Vagina (tissue), 2 donors: Measurements from ENCODE around the gene TMTC2. TPM values are rescaled to one million over a fixed set of nuclear protein-coding genes. Genes with fewer than 3 reads are reported as not detected.

ENCODE experiments used
- DNase-seq, 2 donors: peaks; one replicate each; pipeline ENCODE4 v3.0.0-alpha.2; 2017; ENCODE audit errors: extremely low spot score in 2 of 2
- H3K27ac ChIP-seq: fragments of 200-600 bp; sonication (generic); one replicate; pipeline ENCODE4 v1.5.1; 2019
- H3K27me3 ChIP-seq: fragments of 200-600 bp; sonication (generic); one replicate; pipeline ENCODE4 v1.5.1; 2019
- H3K36me3 ChIP-seq, 2 donors: fragments of 200-600 bp; sonication (generic); one replicate each; pipeline ENCODE4 v1.5.1; 2017 to 2019
- H3K4me1 ChIP-seq: fragments of 200-600 bp; sonication (generic); one replicate; pipeline ENCODE4 v1.5.1; 2019
- H3K4me3 ChIP-seq, 2 donors: fragments of 200-600 bp; sonication (generic); 1 replicate in 1 of 2; 2 replicates in 1 of 2; pipeline ENCODE4 v1.5.1; 2016 to 2019
- H3K9me3 ChIP-seq: fragments of 200-600 bp; sonication (generic); one replicate; pipeline ENCODE4 v1.5.1; 2019
- POLR2A ChIP-seq, 2 donors: fragments of 450-650 bp; IDR thresholded peaks; one replicate each; pipeline ENCODE4 v1.6.1; 2017; ENCODE audit warnings: antibody characterized with exemption in 2 of 2, mild to moderate bottlenecking in 2 of 2, moderate library complexity in 2 of 2
- POLR2AphosphoS5 ChIP-seq, 2 donors: sonication (generic); formaldehyde crosslinking; IDR thresholded peaks; one replicate each; pipeline ENCODE4 v1.9.0; 2017; ENCODE audit warnings: antibody characterized with exemption in 2 of 2, mild to moderate bottlenecking in 2 of 2, low read depth in 1 of 2; ENCODE audit not compliant: insufficient read depth in 1 of 2
- intact Hi-C: fragments of 100-400 bp; cut with DNase I; formaldehyde crosslinking; loops from one replicate; pipeline ENCODE4 v1.15.1; 2023
- total RNA-seq: library from RNA; depleted of rRNA; stranded (reverse); fragments of >200 nt; gene quantifications from one replicate; pipeline ENCODE4 v1.2.3, GENCODE V29; 2016
- TF ChIP-seq, protein P1 (sequence below), 3 experiments: fragments of 450-650 bp in 2 of 3; fragments of 200-600 bp in 1 of 3; sonication (generic) in 1 of 3; IDR thresholded peaks; one replicate each; pipeline ENCODE4 v1.5.1; 2017 to 2019; ENCODE audit warnings: antibody characterized with exemption in 3 of 3, mild to moderate bottlenecking in 2 of 3, moderate library complexity in 2 of 3

Gene TMTC2
- total RNA-seq, 1 donor from 2014 or later, result 15.5 TPM

DNA sequence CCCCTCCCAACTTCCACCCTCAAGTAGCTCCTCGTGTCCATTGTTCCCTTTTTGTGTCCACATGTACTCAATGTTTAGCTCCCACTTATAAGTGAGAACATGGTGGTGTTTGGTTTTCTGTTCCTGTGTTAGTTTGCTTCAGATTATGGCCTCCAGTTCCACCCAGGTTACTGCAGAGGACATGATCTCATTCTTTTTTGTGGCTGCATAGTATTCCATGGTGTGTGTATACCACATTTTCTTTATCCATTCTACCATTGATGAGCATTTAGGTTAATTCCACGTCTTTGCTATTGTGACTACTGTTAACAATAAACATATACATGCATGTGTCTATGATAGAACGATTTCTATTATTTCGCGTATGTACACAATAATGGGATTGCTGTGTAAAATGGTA is 362.6 kb downstream of the TMTC2 start:
- no peak overlapping the region for H3K27ac ChIP-seq
- no peak overlapping the region for H3K4me3 ChIP-seq
- H3K36me3 ChIP-seq, result no peaks in the 10 kb centered on the region
- no peaks in the 10 kb centered on the region for H3K4me1 ChIP-seq
- TF ChIP-seq, protein P1, sequence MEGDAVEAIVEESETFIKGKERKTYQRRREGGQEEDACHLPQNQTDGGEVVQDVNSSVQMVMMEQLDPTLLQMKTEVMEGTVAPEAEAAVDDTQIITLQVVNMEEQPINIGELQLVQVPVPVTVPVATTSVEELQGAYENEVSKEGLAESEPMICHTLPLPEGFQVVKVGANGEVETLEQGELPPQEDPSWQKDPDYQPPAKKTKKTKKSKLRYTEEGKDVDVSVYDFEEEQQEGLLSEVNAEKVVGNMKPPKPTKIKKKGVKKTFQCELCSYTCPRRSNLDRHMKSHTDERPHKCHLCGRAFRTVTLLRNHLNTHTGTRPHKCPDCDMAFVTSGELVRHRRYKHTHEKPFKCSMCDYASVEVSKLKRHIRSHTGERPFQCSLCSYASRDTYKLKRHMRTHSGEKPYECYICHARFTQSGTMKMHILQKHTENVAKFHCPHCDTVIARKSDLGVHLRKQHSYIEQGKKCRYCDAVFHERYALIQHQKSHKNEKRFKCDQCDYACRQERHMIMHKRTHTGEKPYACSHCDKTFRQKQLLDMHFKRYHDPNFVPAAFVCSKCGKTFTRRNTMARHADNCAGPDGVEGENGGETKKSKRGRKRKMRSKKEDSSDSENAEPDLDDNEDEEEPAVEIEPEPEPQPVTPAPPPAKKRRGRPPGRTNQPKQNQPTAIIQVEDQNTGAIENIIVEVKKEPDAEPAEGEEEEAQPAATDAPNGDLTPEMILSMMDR (IDR thresholded peaks at IDR 0.05), result no peak
- no peak for TF ChIP-seq POLR2A (IDR thresholded peaks at IDR 0.05)
- no peak for TF ChIP-seq POLR2AphosphoS5 (IDR thresholded peaks at IDR 0.05; ENCODE audit: insufficient read depth in 1 of 2, low read depth in 1 of 2)
- H3K9me3 ChIP-seq, result no peaks in the 10 kb centered on the region
- intact Hi-C loops, result no loop called here
- H3K27me3 ChIP-seq, result no peaks in the 10 kb centered on the region
- no peak for DNase-seq

DNA sequence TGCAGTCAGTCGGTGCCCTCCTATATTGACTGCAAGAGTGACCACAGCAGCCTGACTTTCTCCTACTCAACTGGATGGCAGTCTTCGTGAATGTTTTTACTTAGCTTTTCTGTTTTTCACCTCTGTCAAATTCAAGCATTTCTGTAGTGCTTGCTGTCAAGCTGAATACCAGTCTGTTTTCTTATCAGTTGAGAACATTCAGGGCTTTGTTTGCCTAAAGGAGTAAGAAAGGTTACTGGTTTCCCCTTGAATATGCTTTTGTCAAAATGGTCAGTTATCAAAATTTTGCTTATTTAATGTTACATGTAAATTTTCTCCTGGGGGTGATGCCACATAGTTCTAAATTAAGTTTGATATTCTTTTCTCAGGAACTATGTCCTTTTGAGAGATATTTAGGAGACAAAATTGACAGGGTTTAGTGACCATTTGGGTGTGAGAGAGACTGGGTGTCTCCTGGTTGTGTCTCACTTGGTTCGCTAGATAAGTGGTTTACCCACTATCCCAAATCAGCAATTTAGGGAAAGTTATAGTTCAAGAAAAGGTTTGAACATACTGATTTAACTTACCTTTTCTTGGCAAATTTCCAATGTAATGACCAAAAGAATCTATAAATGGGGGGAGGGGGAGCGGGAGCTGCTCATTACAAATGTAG is 366.3 kb downstream of the TMTC2 start:
- Histone ChIP-seq H3K9me3 (no peaks in the 10 kb centered on the region), H3K4me3 (no peak overlapping the region), H3K36me3 (no peaks in the 10 kb centered on the region), H3K27ac (no peak overlapping the region), H3K27me3 (no peaks in the 10 kb centered on the region), H3K4me1 (no peaks in the 10 kb centered on the region)
- no peak for TF ChIP-seq POLR2AphosphoS5 (IDR thresholded peaks at IDR 0.05; ENCODE audit: insufficient read depth in 1 of 2, low read depth in 1 of 2)
- TF ChIP-seq, protein P1 (IDR thresholded peaks at IDR 0.05), result no peak
- TF ChIP-seq POLR2A (IDR thresholded peaks at IDR 0.05), result no peak
- intact Hi-C loops, result no loop called here
- no peak for DNase-seq

DNA sequence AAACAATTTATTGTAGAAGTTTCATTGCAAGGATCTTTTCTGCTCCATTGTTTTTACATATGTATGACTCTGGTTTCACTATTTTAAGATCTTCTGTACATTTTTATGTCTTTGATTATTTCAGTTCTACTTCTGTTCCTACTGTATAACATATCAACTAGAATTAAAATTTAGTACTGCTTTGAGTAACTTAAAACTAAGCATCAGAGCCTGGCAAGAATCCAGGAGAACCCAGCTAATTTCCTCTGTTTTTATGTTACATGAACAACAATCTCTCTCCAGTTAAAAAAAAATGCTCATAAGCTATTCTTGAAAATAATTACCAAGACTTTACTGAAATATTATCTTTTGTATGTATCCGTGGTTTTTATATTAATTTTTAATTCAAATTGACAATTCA is 370.7 kb downstream of the TMTC2 start:
- intact Hi-C loops, result no loop called here
- TF ChIP-seq, protein P1 (IDR thresholded peaks at IDR 0.05), result no peak
- no peak for TF ChIP-seq POLR2AphosphoS5 (IDR thresholded peaks at IDR 0.05; ENCODE audit: insufficient read depth in 1 of 2, low read depth in 1 of 2)
- TF ChIP-seq POLR2A (IDR thresholded peaks at IDR 0.05), result no peak
- H3K27me3 ChIP-seq, result no peaks in the 10 kb centered on the region
- H3K27ac ChIP-seq, result no peak overlapping the region
- no peak overlapping the region for H3K4me3 ChIP-seq
- no peaks in the 10 kb centered on the region for H3K36me3 ChIP-seq
- H3K9me3 ChIP-seq, result no peaks in the 10 kb centered on the region
- DNase-seq, result no peak
- no peaks in the 10 kb centered on the region for H3K4me1 ChIP-seq

DNA sequence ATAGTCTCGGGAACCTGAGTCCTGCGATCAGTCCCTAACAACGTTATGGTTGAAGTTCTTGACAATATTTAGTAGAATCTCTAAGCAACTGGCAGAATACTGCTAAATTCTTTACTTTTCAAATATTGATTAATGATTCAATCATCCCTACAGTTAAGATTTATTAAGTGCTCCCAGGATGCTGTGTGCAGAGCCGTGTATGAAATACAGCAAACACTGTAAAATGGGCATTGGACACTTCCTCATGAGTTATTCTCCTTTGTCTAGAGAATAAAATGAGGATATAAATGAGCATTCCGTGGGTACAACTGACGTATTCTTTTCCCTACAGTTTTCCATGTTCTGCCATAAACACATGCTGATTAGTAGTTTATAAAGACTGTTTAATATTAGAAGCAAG is 372.4 kb downstream of the TMTC2 start:
- intact Hi-C loops, result no loop called here
- no peak for DNase-seq
- H3K4me3 ChIP-seq, result no peak overlapping the region
- H3K36me3 ChIP-seq, result no peaks in the 10 kb centered on the region
- no peak for TF ChIP-seq POLR2A (IDR thresholded peaks at IDR 0.05)
- H3K27me3 ChIP-seq, result no peaks in the 10 kb centered on the region
- no peaks in the 10 kb centered on the region for H3K4me1 ChIP-seq
- H3K9me3 ChIP-seq, result no peaks in the 10 kb centered on the region
- no peak overlapping the region for H3K27ac ChIP-seq

DNA sequence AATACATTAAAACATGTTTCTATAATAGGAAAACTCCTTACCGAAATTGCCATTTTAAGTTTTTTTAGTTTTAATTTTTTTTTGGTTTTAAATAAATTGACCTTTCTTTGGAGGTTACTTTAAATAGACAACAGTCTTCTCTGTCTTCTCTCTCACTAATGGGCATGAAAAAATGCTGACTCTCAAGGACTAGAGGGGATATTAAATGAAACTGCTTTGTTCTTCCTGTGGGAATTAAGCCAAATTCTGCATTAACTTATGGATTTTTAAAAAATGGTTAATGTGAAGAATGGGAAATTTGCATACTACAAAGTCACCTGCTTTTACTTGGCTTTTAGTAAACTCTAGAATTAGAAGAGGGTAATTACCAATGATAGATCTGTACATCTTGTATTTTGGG is 378.9 kb downstream of the TMTC2 start:
- no peaks in the 10 kb centered on the region for H3K27me3 ChIP-seq
- H3K9me3 ChIP-seq, result no peaks in the 10 kb centered on the region
- no peak overlapping the region for H3K4me3 ChIP-seq
- H3K36me3 ChIP-seq, result no peaks in the 10 kb centered on the region
- TF ChIP-seq POLR2AphosphoS5 (IDR thresholded peaks at IDR 0.05; ENCODE audit: insufficient read depth in 1 of 2, low read depth in 1 of 2) (no peak), POLR2A (IDR thresholded peaks at IDR 0.05) (no peak)
- TF ChIP-seq, protein P1 (IDR thresholded peaks at IDR 0.05), result no peak
- H3K4me1 ChIP-seq, result no peaks in the 10 kb centered on the region
- intact Hi-C loops, result no loop called here
- no peak for DNase-seq
- no peak overlapping the region for H3K27ac ChIP-seq
